Heart left ventricle (tissue), 16 donors: Measurements from ENCODE around the gene KCTD15. TPM values are rescaled to one million over a fixed set of nuclear protein-coding genes. Genes with fewer than 3 reads are reported as not detected.

Source experiments
- ATAC-seq, 4 donors: fragments of 200-7000 bp; cut with Tn5 transposase; one replicate each; pipeline ENCODE4 v1.9.1; 2020 to 2022; ENCODE audit warnings: moderate library complexity in 4 of 4, mild to moderate bottlenecking in 3 of 4, moderate number of reproducible peaks in 1 of 4
- DNase-seq, 5 donors: peaks; one replicate each; pipeline ENCODE4 v3.0.0-alpha.2; 2020
- H3K27ac ChIP-seq, 12 donors: fragments of 200-600 bp; sonication (generic) in 4 of 12; one replicate each; pipeline versions ENCODE4 v1.5.0 to v1.8.0; 2016 to 2022; ENCODE audit warnings: mild to moderate bottlenecking in 2 of 12
- H3K27me3 ChIP-seq, 9 donors: fragments of 200-600 bp; sonication (generic) in 2 of 9; one replicate each; pipeline versions ENCODE4 v1.5.1 to v1.8.0; 2016 to 2022; ENCODE audit warnings: mild to moderate bottlenecking in 3 of 9
- H3K36me3 ChIP-seq, 9 donors: fragments of 200-600 bp; sonication (generic) in 2 of 9; one replicate each; pipeline versions ENCODE4 v1.5.0 to v1.8.0; 2018 to 2022; ENCODE audit warnings: mild to moderate bottlenecking in 2 of 9
- H3K4me1 ChIP-seq, 12 donors: fragments of 200-600 bp; sonication (generic) in 4 of 12; one replicate each; pipeline versions ENCODE4 v1.5.0 to v1.8.0; 2016 to 2022; ENCODE audit warnings: mild to moderate bottlenecking in 3 of 12
- H3K4me3 ChIP-seq, 12 donors: fragments of 200-600 bp; sonication (generic) in 4 of 12; one replicate each; pipeline versions ENCODE4 v1.5.0 to v1.8.0; 2017 to 2022; ENCODE audit warnings: mild to moderate bottlenecking in 9 of 12, moderate library complexity in 4 of 12
- H3K9me3 ChIP-seq, 12 donors: fragments of 200-600 bp; sonication (generic) in 4 of 12; one replicate each; pipeline versions ENCODE4 v1.5.0 to v1.8.0; 2016 to 2022; ENCODE audit warnings: mild to moderate bottlenecking in 1 of 12
- POLR2A ChIP-seq, 2 donors: fragments of 450-650 bp; IDR thresholded peaks; one replicate each; pipeline ENCODE4 v1.6.1; 2017; ENCODE audit warnings: antibody characterized with exemption in 2 of 2, mild to moderate bottlenecking in 2 of 2, moderate library complexity in 2 of 2
- WGBS, 4 donors: extraction: QIAGEN DNeasy Blood & Tissue Kit in 2 of 4; methylation state at CpG; one replicate each; pipeline versions ENCODE4 v1.1.5 to v1.1.7; 2013 to 2018; 5-methylcytosine and 5-hydroxymethylcytosine counted together
- intact Hi-C, 10 donors: fragments of 100-400 bp; cut with DNase I; formaldehyde crosslinking; loops; one replicate each; pipeline versions ENCODE4 v1.11.1 to v1.14.2; 2022
- polyA plus RNA-seq, 2 donors: library from polyadenylated mRNA; stranded (reverse); fragments of 200-250 nt; gene quantifications; one replicate each; pipeline ENCODE4 v1.2.3, GENCODE V29; 2013
- total RNA-seq, 9 donors: library from RNA; depleted of rRNA in 2 of 9; stranded (reverse); fragments of >200 nt in 2 of 9; fragmentation: NEBNext Ultra II Directional in 3 of 9; extraction: Animal tissue kit (Norgen Biotek cat#: 25700) in 3 of 9; gene quantifications; one replicate each; pipeline versions ENCODE4 v1.1.0 to v1.2.4, GENCODE V29; 2016 to 2023
- TF ChIP-seq, protein P1 (sequence below), 12 donors: fragments of 200-600 bp; sonication (generic) in 4 of 12; IDR thresholded peaks; one replicate each; pipeline versions ENCODE4 v1.5.0 to v1.8.0; 2018 to 2022; ENCODE audit warnings: antibody characterized with exemption in 12 of 12, mild to moderate bottlenecking in 5 of 12
- donor health status: ischemic (EF 13 %, LVEDD 7.1; RV severe dilation, severe dysfunction).
- donor health status: healthy with polysubstance abuse.
- donor health status: DM: no; HTN: yes; CAD: no.
- donor health status: DM: no; HTN: no; CAD: no.
- donor health status: ischemic (EF 25% LVEDD 6.9; RV normal size, moderate dysfunction).
- donor health status: ischemic (EF 25% LVEDD 5.7; RV mildly dilated, moderate dysfunction).
- donor health status: healthy.
- donor health status: DM: yes; HTN: yes; CAD: no.
- donor health status: ischemic (EF 35%, LVEDD 5.7; RV mildly dilated, moderate dysfunction).
- donor health status: nonischemic (EF 11% LVEDD 7.7; RV severe dilation, severe dysfunction).
- donor health status: DM: yes; HTN: yes; CAD: no.
- donor health status: PGD.
- donor health status: ischemic (EF 29% LVEDD 5.4; RV normal size, mild dysfunction).
- donor health status: nonischemic (EF 23%, LVEDD 6.1; RV moderate dilation, normal function).

The KCTD15 gene
- total and polyA plus RNA-seq, 11 donors: 5.4 to 36.9 (median 9.8) TPM

DNA sequence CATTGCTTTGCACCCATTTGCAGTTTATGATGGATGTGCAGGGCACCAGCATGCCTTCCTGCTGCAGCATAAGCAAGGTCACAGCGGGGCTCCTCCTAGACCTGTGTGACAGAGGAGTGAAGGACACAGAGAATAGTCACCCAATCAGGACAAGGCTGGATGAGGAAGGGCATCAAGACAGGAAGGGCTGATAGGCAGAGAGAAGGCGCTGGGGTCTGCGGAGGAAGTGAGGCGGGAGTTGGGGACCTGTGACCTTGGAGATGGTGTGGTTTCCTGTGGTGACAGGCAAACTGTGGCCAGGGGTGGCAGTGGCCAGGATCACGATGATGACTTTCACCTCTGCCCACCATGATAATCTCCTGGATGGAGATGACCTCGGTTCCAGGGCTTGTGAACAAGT, 16.4 kb upstream of the KCTD15 start:
- Histone ChIP-seq H3K27me3 (peaks cover 0 to 44% (median 12%) of the 10 kb centered on the region in 9 donors), H3K9me3 (no peaks in the 10 kb centered on the region), H3K4me3 (no peak overlapping the region), H3K4me1 (peaks cover 0 to 16% (median 4%) of the 10 kb centered on the region in 12 donors), H3K36me3 (no peaks in the 10 kb centered on the region), H3K27ac (no peak overlapping the region)
- no peak for TF ChIP-seq POLR2A (IDR thresholded peaks at IDR 0.05)
- TF ChIP-seq, protein P1, sequence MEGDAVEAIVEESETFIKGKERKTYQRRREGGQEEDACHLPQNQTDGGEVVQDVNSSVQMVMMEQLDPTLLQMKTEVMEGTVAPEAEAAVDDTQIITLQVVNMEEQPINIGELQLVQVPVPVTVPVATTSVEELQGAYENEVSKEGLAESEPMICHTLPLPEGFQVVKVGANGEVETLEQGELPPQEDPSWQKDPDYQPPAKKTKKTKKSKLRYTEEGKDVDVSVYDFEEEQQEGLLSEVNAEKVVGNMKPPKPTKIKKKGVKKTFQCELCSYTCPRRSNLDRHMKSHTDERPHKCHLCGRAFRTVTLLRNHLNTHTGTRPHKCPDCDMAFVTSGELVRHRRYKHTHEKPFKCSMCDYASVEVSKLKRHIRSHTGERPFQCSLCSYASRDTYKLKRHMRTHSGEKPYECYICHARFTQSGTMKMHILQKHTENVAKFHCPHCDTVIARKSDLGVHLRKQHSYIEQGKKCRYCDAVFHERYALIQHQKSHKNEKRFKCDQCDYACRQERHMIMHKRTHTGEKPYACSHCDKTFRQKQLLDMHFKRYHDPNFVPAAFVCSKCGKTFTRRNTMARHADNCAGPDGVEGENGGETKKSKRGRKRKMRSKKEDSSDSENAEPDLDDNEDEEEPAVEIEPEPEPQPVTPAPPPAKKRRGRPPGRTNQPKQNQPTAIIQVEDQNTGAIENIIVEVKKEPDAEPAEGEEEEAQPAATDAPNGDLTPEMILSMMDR (IDR thresholded peaks at IDR 0.05): no peak
- intact Hi-C loops: loop anchor here in 2 of 10 donors (10.0 kb wide), 2 partner anchors 95 to 135 kb away; no protein-coding TSS in a partner anchor
- no peak for DNase-seq
- no peak for ATAC-seq
- WGBS, 4 donors: 45 to 62% (median 60%) methylated on average over 4 to 6 of the region's 6 CpGs

DNA sequence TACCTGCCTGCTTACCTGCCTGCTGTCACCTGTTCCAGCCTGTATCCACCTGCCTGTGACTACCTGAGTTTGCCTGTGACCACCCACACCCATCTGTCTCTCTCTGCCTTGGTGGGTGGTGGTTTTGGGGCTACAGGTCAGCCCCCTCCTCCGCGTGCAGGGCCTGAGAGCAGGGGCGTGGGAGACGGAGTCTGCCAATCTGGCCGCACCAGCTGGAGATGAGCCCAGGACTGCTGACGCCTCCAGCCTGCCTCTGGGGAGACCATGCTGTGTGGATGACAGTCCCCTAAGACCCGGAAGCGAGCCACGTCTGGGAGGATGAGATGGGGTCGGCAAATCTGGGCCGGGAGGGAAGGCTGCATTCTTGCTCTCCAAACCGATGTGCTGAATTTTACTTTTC, 15.9 kb upstream of the KCTD15 start:
- Histone ChIP-seq H3K36me3 (no peaks in the 10 kb centered on the region), H3K27ac (peak overlapping the region in 1 of 12 donors; percentile 1), H3K9me3 (no peaks in the 10 kb centered on the region), H3K4me3 (no peak overlapping the region), H3K4me1 (peaks cover 0 to 16% (median 4%) of the 10 kb centered on the region in 12 donors), H3K27me3 (peaks cover 0 to 44% (median 12%) of the 10 kb centered on the region in 9 donors)
- intact Hi-C loops: loop anchor here in 2 of 10 donors (10.0 kb wide), 2 partner anchors 94 to 134 kb away; no protein-coding TSS in a partner anchor
- TF ChIP-seq, protein P1 (IDR thresholded peaks at IDR 0.05): no peak
- no peak for TF ChIP-seq POLR2A (IDR thresholded peaks at IDR 0.05)
- WGBS, 4 donors: 25 to 40% (median 38%) methylated on average over 11 to 12 of the region's 12 CpGs
- DNase-seq (peak in 2 of 5 donors; percentile 37 to 49), ATAC-seq (no peak)

DNA sequence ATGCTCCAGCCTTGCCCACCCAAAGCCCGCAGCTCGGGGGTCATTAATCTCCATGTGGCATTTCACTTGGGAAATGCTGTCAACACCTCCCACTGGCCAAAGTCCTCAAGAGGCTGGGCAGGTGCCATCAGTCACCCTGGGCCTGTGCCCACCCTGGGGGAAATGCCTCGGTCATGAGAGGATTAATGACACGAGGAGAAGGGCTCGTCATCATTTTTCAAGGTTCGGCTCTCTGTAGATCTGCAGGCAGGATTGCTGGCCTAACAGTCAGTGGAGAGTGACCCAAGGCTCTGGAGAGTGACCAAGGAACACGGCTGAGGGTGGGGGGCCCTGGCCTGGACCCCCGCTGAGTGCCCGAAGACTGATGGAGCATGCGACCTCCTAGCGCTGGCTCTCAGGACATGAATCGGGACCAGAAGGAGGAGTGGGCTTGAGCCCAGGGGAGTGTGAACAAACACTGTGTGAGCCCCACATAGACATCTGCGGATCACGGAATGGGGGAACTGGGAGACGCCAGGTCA, 15.2 kb upstream of the KCTD15 start:
- 77 to 82% (median 78%) methylated on average over 13 to 15 of the region's 15 CpGs for WGBS, 4 donors
- ATAC-seq (no peak), DNase-seq (no peak)
- Histone ChIP-seq H3K4me1 (peaks cover 0 to 16% (median 4%) of the 10 kb centered on the region in 12 donors), H3K4me3 (no peak overlapping the region), H3K36me3 (no peaks in the 10 kb centered on the region), H3K9me3 (no peaks in the 10 kb centered on the region), H3K27me3 (peaks cover 0 to 44% (median 12%) of the 10 kb centered on the region in 9 donors), H3K27ac (peak overlapping the region in 1 of 12 donors; percentile 1)
- TF ChIP-seq POLR2A (IDR thresholded peaks at IDR 0.05): no peak
- TF ChIP-seq, protein P1 (IDR thresholded peaks at IDR 0.05): no peak
- intact Hi-C loops: loop anchor here in 2 of 10 donors (10.0 kb wide), 2 partner anchors 93 to 133 kb away; no protein-coding TSS in a partner anchor

DNA sequence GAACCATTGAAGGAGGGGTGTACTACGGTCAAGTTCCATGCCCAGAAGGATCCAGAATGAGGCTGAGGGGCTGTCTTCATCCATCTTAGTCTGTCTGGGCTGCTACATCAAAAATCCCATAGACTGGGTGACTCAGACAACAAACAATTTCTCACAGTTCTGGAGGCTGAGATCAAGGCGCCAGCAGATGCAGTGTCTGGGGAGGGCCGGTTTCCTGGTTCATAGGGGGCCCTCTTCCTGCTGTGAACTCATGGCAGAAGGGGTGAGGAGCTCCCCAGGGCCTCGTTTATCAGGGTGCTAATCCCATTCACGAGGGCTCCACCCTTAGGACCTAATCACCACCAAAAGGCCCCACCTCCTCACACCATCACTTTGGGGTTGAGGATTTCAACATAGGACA, 14.7 kb upstream of the KCTD15 start:
- ATAC-seq: no peak
- WGBS, 4 donors: 55 to 69% (median 59%) methylated on average over 4 to 5 of the region's 5 CpGs
- Histone ChIP-seq H3K27me3 (peaks cover 0 to 43% (median 12%) of the 10 kb centered on the region in 9 donors), H3K36me3 (no peaks in the 10 kb centered on the region), H3K4me3 (no peak overlapping the region), H3K9me3 (no peaks in the 10 kb centered on the region), H3K27ac (no peak overlapping the region), H3K4me1 (peaks cover 0 to 16% (median 4%) of the 10 kb centered on the region in 12 donors)
- TF ChIP-seq POLR2A (IDR thresholded peaks at IDR 0.05): no peak
- TF ChIP-seq, protein P1 (IDR thresholded peaks at IDR 0.05): no peak
- intact Hi-C loops: loop anchor here in 2 of 10 donors (10.0 kb wide), 2 partner anchors 93 to 133 kb away; no protein-coding TSS in a partner anchor
- DNase-seq: no peak
